Sigmoid colon (tissue), 7 donors: ENCODE measurements around the gene GGA1. TPM values are rescaled to one million over a fixed set of nuclear protein-coding genes. Genes with fewer than 3 reads are reported as not detected.
A peak's percentile ranks its signal among the peaks of the same experiment; 100 is the strongest.

ENCODE experiments used
- DNase-seq: peaks from one replicate; pipeline ENCODE4 v3.0.0-alpha.2; 2019
- H3K27ac ChIP-seq, 4 donors: fragments of 200-600 bp; sonication (generic); one replicate each; pipeline ENCODE4 v1.5.1; 2016 to 2019; ENCODE audit warnings: mild to moderate bottlenecking in 1 of 4
- H3K27me3 ChIP-seq, 3 donors: fragments of 200-600 bp; sonication (generic); one replicate each; pipeline ENCODE4 v1.5.1; 2019; ENCODE audit warnings: mild to moderate bottlenecking in 1 of 3
- H3K36me3 ChIP-seq, 4 donors: fragments of 200-600 bp; sonication (generic); one replicate each; pipeline ENCODE4 v1.5.1; 2016 to 2019
- H3K4me1 ChIP-seq, 4 donors: fragments of 200-600 bp; sonication (generic); one replicate each; pipeline ENCODE4 v1.5.1; 2017 to 2019
- H3K4me3 ChIP-seq, 4 donors: fragments of 200-600 bp; sonication (generic); one replicate each; pipeline ENCODE4 v1.5.1; 2017 to 2019; ENCODE audit warnings: mild to moderate bottlenecking in 2 of 4, moderate library complexity in 1 of 4
- H3K9me3 ChIP-seq, 4 donors: fragments of 200-600 bp in 3 of 4; sonication (generic) in 3 of 4; one replicate each; pipeline versions ENCODE4 v1.5.1 to v1.6.1; 2013 to 2019
- EP300 ChIP-seq, 4 donors: sonication (generic); formaldehyde crosslinking; IDR thresholded peaks; one replicate each; pipeline ENCODE4 v1.6.1; 2017; ENCODE audit warnings: antibody characterized with exemption in 4 of 4
- POLR2A ChIP-seq, 2 donors: fragments of 450-650 bp; IDR thresholded peaks; one replicate each; pipeline ENCODE4 v1.6.1; 2016; ENCODE audit warnings: antibody characterized with exemption in 2 of 2, mild to moderate bottlenecking in 2 of 2, moderate library complexity in 2 of 2
- POLR2AphosphoS5 ChIP-seq, 4 donors: sonication (generic); formaldehyde crosslinking; IDR thresholded peaks; one replicate each; pipeline ENCODE4 v1.6.1; 2017; ENCODE audit warnings: antibody characterized with exemption in 4 of 4
- WGBS, 2 donors: extraction: QIAGEN DNeasy Blood & Tissue Kit; methylation state at CpG; one replicate each; pipeline ENCODE4 v1.1.7; 2013; 5-methylcytosine and 5-hydroxymethylcytosine counted together
- intact Hi-C: fragments of 100-400 bp; cut with DNase I; formaldehyde crosslinking; loops from one replicate; pipeline ENCODE4 v1.15.1; 2023
- polyA plus RNA-seq, 3 donors: library from polyadenylated mRNA; stranded (reverse); fragments of 200-250 nt; gene quantifications; one replicate each; pipeline ENCODE4 v1.2.3, GENCODE V29; 2013
- total RNA-seq, 4 donors: library from RNA; depleted of rRNA; stranded (reverse); fragments of >200 nt; gene quantifications; one replicate each; pipeline ENCODE4 v1.1.0, GENCODE V29; 2016
- TF ChIP-seq, protein P1 (sequence below), 4 experiments: fragments of 450-650 bp in 3 of 4; fragments of 200-600 bp in 1 of 4; IDR thresholded peaks; one replicate each; pipeline ENCODE4 v1.5.1; 2016 to 2019; ENCODE audit warnings: antibody characterized with exemption in 4 of 4, mild to moderate bottlenecking in 3 of 4, moderate library complexity in 2 of 4
- donor health status: healthy with polysubstance abuse.
- donor health status: Bipolar disorder and iron deficiency.
- donor health status: healthy.

The GGA1 gene, protein sequence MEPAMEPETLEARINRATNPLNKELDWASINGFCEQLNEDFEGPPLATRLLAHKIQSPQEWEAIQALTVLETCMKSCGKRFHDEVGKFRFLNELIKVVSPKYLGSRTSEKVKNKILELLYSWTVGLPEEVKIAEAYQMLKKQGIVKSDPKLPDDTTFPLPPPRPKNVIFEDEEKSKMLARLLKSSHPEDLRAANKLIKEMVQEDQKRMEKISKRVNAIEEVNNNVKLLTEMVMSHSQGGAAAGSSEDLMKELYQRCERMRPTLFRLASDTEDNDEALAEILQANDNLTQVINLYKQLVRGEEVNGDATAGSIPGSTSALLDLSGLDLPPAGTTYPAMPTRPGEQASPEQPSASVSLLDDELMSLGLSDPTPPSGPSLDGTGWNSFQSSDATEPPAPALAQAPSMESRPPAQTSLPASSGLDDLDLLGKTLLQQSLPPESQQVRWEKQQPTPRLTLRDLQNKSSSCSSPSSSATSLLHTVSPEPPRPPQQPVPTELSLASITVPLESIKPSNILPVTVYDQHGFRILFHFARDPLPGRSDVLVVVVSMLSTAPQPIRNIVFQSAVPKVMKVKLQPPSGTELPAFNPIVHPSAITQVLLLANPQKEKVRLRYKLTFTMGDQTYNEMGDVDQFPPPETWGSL
- total RNA-seq (10 to 100 TPM; 26.4 to 59.8 (median 42.3) TPM), polyA plus RNA-seq (10 to 100 TPM; 25.2 to 77.4 (median 34.4) TPM)

DNA sequence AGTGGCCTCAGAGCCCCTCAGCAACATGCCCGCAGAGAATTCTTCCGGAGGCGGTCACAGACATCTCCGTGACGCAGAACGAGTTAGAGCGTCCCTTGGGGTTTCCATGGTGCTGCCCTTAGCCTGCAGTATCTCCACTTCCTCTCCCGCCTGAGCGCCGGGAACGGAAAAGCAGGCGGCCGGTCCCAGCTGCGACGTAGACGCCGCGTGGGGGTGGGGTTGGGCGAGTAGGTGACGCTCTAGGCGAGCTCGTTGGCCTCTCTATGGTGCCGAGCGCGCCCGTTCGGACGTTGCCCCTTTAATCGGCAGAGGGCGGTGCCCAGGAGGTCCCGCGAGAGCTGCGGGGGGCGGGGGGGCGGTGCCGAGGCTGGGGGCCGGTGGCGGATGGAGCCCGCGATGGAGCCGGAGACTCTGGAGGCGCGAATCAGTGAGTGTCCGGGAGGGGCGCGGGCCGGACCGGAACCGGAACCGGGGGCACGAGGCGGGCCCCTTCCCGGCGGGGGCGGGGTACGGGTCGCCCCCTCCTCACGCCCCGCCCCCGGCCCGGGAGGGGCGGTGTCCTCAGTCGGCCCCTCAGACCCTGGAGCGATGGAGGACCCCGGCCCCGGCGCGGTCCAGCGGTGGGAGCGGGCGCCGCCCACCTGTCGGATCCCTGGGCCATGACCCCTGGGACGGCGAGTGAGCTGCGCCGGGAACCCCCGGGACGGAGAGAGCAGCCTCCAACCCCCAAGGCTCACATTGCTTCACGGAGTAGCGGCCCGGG lies at the start of gene GGA1:
Gene GGA1, plus strand, starts transcription at position 358 of the 763 bp plus-strand sequence. Its CDS starts 27 bp downstream, at position 385.
- Histone ChIP-seq H3K4me3 (peak within 1 kb of the TSS; percentile 83 to 98 (median 90)), H3K27ac (peak within 1 kb of the TSS; percentile 95 to 98 (median 96)), H3K27me3 (peaks cover 0 to 14% (median 0%) of the 10 kb centered on the region in 3 donors), H3K36me3 (no peaks in the 10 kb centered on the region), H3K9me3 (no peaks in the 10 kb centered on the region), H3K4me1 (peaks cover 0 to 52% (median 46%) of the 10 kb centered on the region in 4 donors)
- intact Hi-C loops, result no loop called here
- WGBS, 2 donors, result 1% methylated on average over 82 of the region's 82 CpGs
- DNase-seq, result peak; percentile 98
- TF ChIP-seq POLR2AphosphoS5 (IDR thresholded peaks at IDR 0.05) (peak; percentile 54 to 83 (median 80)), EP300 (IDR thresholded peaks at IDR 0.05) (peak in 2 of 4 donors; percentile 36 to 56), POLR2A (IDR thresholded peaks at IDR 0.05) (peak; percentile 37 to 44)
- TF ChIP-seq, protein P1, sequence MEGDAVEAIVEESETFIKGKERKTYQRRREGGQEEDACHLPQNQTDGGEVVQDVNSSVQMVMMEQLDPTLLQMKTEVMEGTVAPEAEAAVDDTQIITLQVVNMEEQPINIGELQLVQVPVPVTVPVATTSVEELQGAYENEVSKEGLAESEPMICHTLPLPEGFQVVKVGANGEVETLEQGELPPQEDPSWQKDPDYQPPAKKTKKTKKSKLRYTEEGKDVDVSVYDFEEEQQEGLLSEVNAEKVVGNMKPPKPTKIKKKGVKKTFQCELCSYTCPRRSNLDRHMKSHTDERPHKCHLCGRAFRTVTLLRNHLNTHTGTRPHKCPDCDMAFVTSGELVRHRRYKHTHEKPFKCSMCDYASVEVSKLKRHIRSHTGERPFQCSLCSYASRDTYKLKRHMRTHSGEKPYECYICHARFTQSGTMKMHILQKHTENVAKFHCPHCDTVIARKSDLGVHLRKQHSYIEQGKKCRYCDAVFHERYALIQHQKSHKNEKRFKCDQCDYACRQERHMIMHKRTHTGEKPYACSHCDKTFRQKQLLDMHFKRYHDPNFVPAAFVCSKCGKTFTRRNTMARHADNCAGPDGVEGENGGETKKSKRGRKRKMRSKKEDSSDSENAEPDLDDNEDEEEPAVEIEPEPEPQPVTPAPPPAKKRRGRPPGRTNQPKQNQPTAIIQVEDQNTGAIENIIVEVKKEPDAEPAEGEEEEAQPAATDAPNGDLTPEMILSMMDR (IDR thresholded peaks at IDR 0.05), result no peak

DNA sequence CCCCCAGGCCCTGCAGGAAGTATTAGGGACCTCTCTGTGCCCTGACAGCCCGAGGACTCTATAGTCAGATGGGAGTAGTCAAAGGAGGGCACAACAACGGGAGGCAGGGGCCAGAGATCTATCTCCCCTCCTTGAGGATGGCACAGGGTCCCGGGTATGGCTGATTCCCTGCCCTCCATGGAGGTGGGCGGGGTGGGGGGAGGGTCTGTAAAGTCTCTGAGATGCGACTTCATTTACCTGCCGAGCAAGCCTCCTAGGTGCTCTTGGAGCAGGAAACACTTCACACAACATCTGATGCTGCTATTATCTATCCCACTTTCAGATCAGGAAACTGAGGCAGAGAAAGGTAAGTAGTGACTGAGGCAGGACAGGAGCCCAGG lies 49.1 kb upstream of the GGA1 start:
- intact Hi-C loops, result no loop called here
- Histone ChIP-seq H3K27ac (peak overlapping the region; percentile 94 to 99 (median 96)), H3K27me3 (peaks cover 0 to 6% (median 0%) of the 10 kb centered on the region in 3 donors), H3K4me3 (peak overlapping the region in 3 of 4 donors; percentile 68 to 92 (median 80)), H3K36me3 (no peaks in the 10 kb centered on the region), H3K9me3 (no peaks in the 10 kb centered on the region), H3K4me1 (peaks cover 0 to 49% (median 43%) of the 10 kb centered on the region in 4 donors)
- DNase-seq, result no peak
- 62 to 80% methylated on average over 6 of the region's 6 CpGs for WGBS, 2 donors
- no peak for TF ChIP-seq EP300 (IDR thresholded peaks at IDR 0.05)
- no peak for TF ChIP-seq POLR2A (IDR thresholded peaks at IDR 0.05)
- no peak for TF ChIP-seq POLR2AphosphoS5 (IDR thresholded peaks at IDR 0.05)
- TF ChIP-seq, protein P1 (IDR thresholded peaks at IDR 0.05), result no peak

DNA sequence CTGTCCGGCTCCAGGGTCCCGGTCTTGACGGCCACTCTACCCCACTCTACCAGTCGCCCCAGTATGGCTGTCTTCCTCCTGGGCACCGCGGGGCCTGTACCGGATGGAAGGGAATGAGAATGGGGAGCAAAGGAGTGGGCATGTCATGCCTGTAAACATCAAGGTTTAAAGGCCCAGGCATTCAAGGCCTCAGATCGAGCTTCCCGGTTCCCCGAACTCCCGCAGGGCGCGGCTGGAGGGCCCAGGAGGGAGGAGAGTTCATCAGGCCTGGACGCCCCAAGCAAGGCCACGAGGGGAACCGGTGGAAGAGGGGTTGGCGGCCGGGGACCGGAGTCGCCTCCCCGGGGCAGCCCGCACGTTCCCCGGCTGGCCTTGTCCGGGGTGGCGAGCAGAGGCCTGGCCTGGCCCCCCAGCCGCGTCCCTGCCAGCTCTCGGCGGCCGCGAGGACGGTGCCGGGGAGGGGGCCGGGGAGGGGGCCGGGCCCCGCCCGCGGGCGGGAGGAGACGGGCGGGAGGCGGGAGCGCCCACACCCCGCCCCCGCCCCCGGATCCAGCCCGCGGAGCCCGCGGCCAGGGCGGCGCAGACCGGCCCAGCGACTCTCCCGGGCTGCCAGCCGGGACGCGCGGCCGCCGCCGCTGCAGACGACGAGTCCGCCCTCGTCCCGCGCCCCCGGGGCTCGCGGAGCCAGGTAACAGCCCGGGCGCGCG lies 48.6 kb upstream of the GGA1 start, which contains the start of gene CDC42EP1:
Gene CDC42EP1, plus strand, starts transcription at position 580 of the 707 bp plus-strand sequence. CDS start 5,870 bp downstream, outside the sequence.
- DNase-seq, result peak; percentile 84
- intact Hi-C loops, result no loop called here
- Histone ChIP-seq H3K9me3 (no peaks in the 10 kb centered on the region), H3K4me1 (peaks cover 0 to 53% (median 48%) of the 10 kb centered on the region in 4 donors), H3K4me3 (peak within 1 kb of the TSS; percentile 68 to 92 (median 74)), H3K27ac (peak within 1 kb of the TSS; percentile 94 to 99 (median 96)), H3K36me3 (no peaks in the 10 kb centered on the region), H3K27me3 (peaks cover 0 to 6% (median 0%) of the 10 kb centered on the region in 3 donors)
- WGBS, 2 donors, result 3 to 8% methylated on average over 76 of the region's 76 CpGs
- TF ChIP-seq, protein P1 (IDR thresholded peaks at IDR 0.05), result no peak
- TF ChIP-seq POLR2A (IDR thresholded peaks at IDR 0.05) (peak in 1 of 2 donors; percentile 18), POLR2AphosphoS5 (IDR thresholded peaks at IDR 0.05) (peak in 3 of 4 donors; percentile 5 to 58 (median 37)), EP300 (IDR thresholded peaks at IDR 0.05) (no peak)
